HEK293 (cell line): ENCODE measurements around the gene MRO.
A peak's percentile ranks its signal among the peaks of the same experiment; 100 is the strongest.
"Not testable (repeated sequence)": the region's sequence is repeated elsewhere in the genome, so short reads cannot be mapped to it uniquely, and the experiment has no call there.

Experiments
- CTCF ChIA-PET: fragments of 350-600 bp; formaldehyde crosslinking; extraction: SDS; loops from one replicate; lab custom pipeline; 2021; ENCODE audit warnings: antibody characterized with exemption; lab: Yijun Ruan, JAX
- POLR2A ChIA-PET: fragments of 300-600 bp; formaldehyde crosslinking; extraction: SDS; loops from one replicate; lab custom pipeline; 2020; ENCODE audit warnings: antibody characterized with exemption, inconsistent platforms; lab: Yijun Ruan, JAX
- H3K27ac ChIP-seq: fragments of 200-500 bp; sonication (Bioruptor generic); 2 replicates; pipeline ENCODE4 v1.5.1; 2014; ENCODE audit warnings: low read depth, low read length, control low read depth, inconsistent platforms; ENCODE audit errors: extremely low read depth
- H3K36me3 ChIP-seq, 2 experiments: fragments of 200-500 bp in 1 of 2; sonication (Bioruptor generic) in 1 of 2; 1 replicate in 1 of 2; 2 replicates in 1 of 2; pipeline ENCODE4 v1.5.1; 2014 to 2017; ENCODE audit warnings: inconsistent platforms in 2 of 2, low read length in 2 of 2; ENCODE audit not compliant: control insufficient read depth in 2 of 2, insufficient read depth in 1 of 2
- H3K4me1 ChIP-seq: fragments of 200-500 bp; sonication (Bioruptor generic); 2 replicates; pipeline ENCODE4 v1.5.1; 2014; ENCODE audit warnings: mild to moderate bottlenecking, low read length, inconsistent platforms; ENCODE audit not compliant: control insufficient read depth, insufficient read depth
- H3K4me3 ChIP-seq: 2 replicates; pipeline ENCODE4 v1.5.1; 2011; ENCODE audit warnings: low read depth, mild to moderate bottlenecking, control low read depth, low read length, moderate library complexity
- H3K9me3 ChIP-seq: fragments of 200-500 bp; sonication (Bioruptor generic); 2 replicates; pipeline ENCODE4 v1.5.1; 2014; ENCODE audit warnings: low read depth, low read length, inconsistent platforms; ENCODE audit not compliant: control insufficient read depth, insufficient read depth
- KLF8 ChIP-seq: fragments of 450-650 bp; formaldehyde crosslinking; IDR thresholded peaks from 2 replicates; pipeline ENCODE4 v1.5.1; 2016; ENCODE audit warnings: missing biosample characterization, missing genetic modification characterization
- PRDM1 ChIP-seq: fragments of 450-650 bp; formaldehyde crosslinking; IDR thresholded peaks from 2 replicates; pipeline ENCODE4; 2016; ENCODE audit warnings: missing biosample characterization, missing genetic modification characterization
- SP2 ChIP-seq: fragments of 450-650 bp; formaldehyde crosslinking; IDR thresholded peaks from 2 replicates; pipeline ENCODE4 v1.5.1; 2016; ENCODE audit warnings: missing biosample characterization, missing genetic modification characterization
- SP3 ChIP-seq: fragments of 450-650 bp; formaldehyde crosslinking; IDR thresholded peaks from 2 replicates; pipeline ENCODE4 v1.5.1; 2016; ENCODE audit warnings: missing biosample characterization, missing genetic modification characterization
- ZBTB17 ChIP-seq: fragments of 450-650 bp; formaldehyde crosslinking; IDR thresholded peaks from 2 replicates; pipeline ENCODE4 v1.5.1; 2016; ENCODE audit warnings: missing biosample characterization, missing genetic modification characterization
- ZEB2 ChIP-seq: fragments of 450-650 bp; formaldehyde crosslinking; IDR thresholded peaks from 2 replicates; pipeline ENCODE4 v1.5.1; 2016; ENCODE audit warnings: missing biosample characterization, missing genetic modification characterization
- ZNF121 ChIP-seq: fragments of 450-650 bp; formaldehyde crosslinking; IDR thresholded peaks from 2 replicates; pipeline ENCODE4 v1.5.1; 2016; ENCODE audit warnings: missing biosample characterization, missing genetic modification characterization
- ZNF184 ChIP-seq: fragments of 450-650 bp; IDR thresholded peaks from 2 replicates; pipeline ENCODE4 v1.5.1; 2018; ENCODE audit warnings: missing biosample characterization, mild to moderate bottlenecking, missing genetic modification characterization
- ZNF366 ChIP-seq: fragments of 450-650 bp; formaldehyde crosslinking; conservative IDR thresholded peaks from 2 replicates; pipeline ENCODE4 v1.5.1; 2016; ENCODE audit warnings: missing biosample characterization, missing genetic modification characterization
- ZNF391 ChIP-seq: fragments of 450-650 bp; formaldehyde crosslinking; IDR thresholded peaks from 2 replicates; pipeline ENCODE4 v1.5.1; 2016; ENCODE audit warnings: low read depth, missing biosample characterization, missing genetic modification characterization, borderline replicate concordance
- ZNF555 ChIP-seq: fragments of 450-650 bp; formaldehyde crosslinking; conservative IDR thresholded peaks from 2 replicates; pipeline ENCODE4 v1.5.1; 2017; ENCODE audit warnings: missing biosample characterization, mild to moderate bottlenecking, missing genetic modification characterization, inconsistent platforms
- ZNF654 ChIP-seq: fragments of 450-650 bp; formaldehyde crosslinking; IDR thresholded peaks from 2 replicates; pipeline ENCODE4 v1.5.1; 2016; ENCODE audit warnings: low read depth, missing biosample characterization, missing genetic modification characterization
- ZNF658 ChIP-seq: fragments of 450-650 bp; formaldehyde crosslinking; IDR thresholded peaks from 2 replicates; pipeline ENCODE4; 2016; ENCODE audit warnings: missing biosample characterization, missing genetic modification characterization
- ZNF660 ChIP-seq: fragments of 450-650 bp; IDR thresholded peaks from 2 replicates; pipeline ENCODE4 v1.5.1; 2018; ENCODE audit warnings: missing biosample characterization, mild to moderate bottlenecking, missing genetic modification characterization
- ZNF747 ChIP-seq: fragments of 450-650 bp; formaldehyde crosslinking; IDR thresholded peaks from 2 replicates; pipeline ENCODE4 v1.5.1; 2016; ENCODE audit warnings: missing biosample characterization, missing genetic modification characterization
- ZSCAN23 ChIP-seq: fragments of 450-650 bp; formaldehyde crosslinking; IDR thresholded peaks from 2 replicates; pipeline ENCODE4 v1.5.1; 2016; ENCODE audit warnings: missing biosample characterization, missing genetic modification characterization
- TF ChIP-seq, protein P1 (sequence below): fragments of 450-650 bp; formaldehyde crosslinking; IDR thresholded peaks from 2 replicates; pipeline ENCODE4 v1.5.1; 2016; ENCODE audit warnings: missing biosample characterization, missing genetic modification characterization
- TF ChIP-seq, protein P2 (sequence below): fragments of 450-650 bp; formaldehyde crosslinking; IDR thresholded peaks from 2 replicates; pipeline ENCODE4 v1.5.1; 2016; ENCODE audit warnings: missing biosample characterization, missing genetic modification characterization

MRO gene

DNA sequence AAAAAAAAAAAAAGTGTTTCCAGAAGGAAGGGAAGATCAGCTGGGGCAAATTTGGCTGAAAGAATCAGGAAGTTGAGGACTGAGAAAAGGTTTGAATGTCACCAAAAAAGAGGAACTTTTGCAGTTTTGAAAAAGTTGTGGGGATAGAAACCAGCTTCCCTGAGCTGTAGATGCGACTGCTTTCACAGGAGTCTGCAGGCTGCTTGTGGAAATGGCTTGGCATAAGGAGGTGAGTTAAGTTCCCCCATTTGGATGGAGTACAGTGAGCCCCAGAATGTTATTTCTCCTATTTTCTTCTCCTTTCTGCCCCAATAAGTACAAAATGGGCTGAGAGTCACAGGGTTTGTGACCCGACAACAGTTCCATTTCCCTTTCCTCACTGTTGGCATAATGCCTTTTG lies 42.6 kb upstream of the MRO start:
- H3K4me3 ChIP-seq, result no peak overlapping the region
- no peak overlapping the region for H3K27ac ChIP-seq
- H3K9me3 ChIP-seq, result no peaks in the 10 kb centered on the region
- ChIA-PET POLR2A (interaction anchor here (1.0 kb wide), 1 partner anchor 16 kb away, joined by 3 read pairs; the partner anchor contains the start of gene ME2), CTCF (no interaction called here)
- no peaks in the 10 kb centered on the region for H3K36me3 ChIP-seq
- H3K4me1 ChIP-seq, result peaks cover 2% of the 10 kb centered on the region; the same call in 1 of the 2 replicates
- TF ChIP-seq ZNF121 (tag by site-specific recombination) (0 out of 2 replicates have a peak, but pooled peaks have one; percentile 2), ZEB2 (tag by site-specific recombination) (no peak)

DNA sequence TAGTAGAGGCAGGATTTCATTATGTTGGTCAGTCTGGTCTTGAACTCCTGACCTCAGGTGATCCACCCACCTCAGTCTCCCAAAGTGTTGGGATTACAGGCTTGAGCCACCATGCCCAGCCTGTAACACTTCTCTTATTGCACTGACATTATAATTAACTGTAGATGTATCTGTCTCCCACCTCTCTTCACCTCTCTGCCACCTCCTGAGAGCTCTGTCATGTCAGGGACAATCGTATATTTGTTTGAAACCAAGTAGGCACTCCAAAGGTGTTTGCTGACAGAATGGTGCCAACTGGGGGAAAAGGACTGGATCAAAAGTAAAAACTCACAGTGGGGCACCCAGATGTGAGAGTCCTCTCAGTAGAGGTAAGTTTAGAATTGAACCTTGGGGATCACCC lies 41.8 kb upstream of the MRO start:
- Histone ChIP-seq H3K9me3 (no peaks in the 10 kb centered on the region), H3K27ac (no peak overlapping the region), H3K4me1 (peaks cover 2% of the 10 kb centered on the region; the same call in 1 of the 2 replicates), H3K4me3 (no peak overlapping the region), H3K36me3 (no peaks in the 10 kb centered on the region)
- CTCF ChIA-PET, result no interaction called here
- POLR2A ChIA-PET, result interaction anchor here (1.1 kb wide), 1 partner anchor 17 kb away, joined by 3 read pairs; the partner anchor contains the start of gene ME2
- TF ChIP-seq ZNF660 (no peak), SP2 (tag by site-specific recombination) (no peak), ZNF391 (no peak), ZSCAN23 (tag by site-specific recombination) (no peak), ZNF658 (tag by site-specific recombination) (no peak), ZBTB17 (tag by site-specific recombination) (no peak), ZNF184 (tag by site-specific recombination) (no peak), KLF8 (no peak), ZNF555 (tag by site-specific recombination) (no peak)
- TF ChIP-seq, protein P1, sequence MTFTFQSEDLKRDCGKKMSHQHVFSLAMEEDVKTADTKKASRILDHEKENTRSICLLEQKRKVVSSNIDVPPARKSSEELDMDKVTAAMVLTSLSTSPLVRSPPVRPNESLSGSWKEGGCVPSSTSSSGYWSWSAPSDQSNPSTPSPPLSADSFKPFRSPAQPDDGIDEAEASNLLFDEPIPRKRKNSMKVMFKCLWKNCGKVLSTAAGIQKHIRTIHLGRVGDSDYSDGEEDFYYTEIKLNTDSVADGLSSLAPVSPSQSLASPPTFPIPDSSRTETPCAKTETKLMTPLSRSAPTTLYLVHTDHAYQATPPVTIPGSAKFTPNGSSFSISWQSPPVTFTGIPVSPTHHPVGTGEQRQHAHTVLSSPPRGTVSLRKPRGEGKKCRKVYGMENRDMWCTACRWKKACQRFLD (tag by site-specific recombination), result no peak

DNA sequence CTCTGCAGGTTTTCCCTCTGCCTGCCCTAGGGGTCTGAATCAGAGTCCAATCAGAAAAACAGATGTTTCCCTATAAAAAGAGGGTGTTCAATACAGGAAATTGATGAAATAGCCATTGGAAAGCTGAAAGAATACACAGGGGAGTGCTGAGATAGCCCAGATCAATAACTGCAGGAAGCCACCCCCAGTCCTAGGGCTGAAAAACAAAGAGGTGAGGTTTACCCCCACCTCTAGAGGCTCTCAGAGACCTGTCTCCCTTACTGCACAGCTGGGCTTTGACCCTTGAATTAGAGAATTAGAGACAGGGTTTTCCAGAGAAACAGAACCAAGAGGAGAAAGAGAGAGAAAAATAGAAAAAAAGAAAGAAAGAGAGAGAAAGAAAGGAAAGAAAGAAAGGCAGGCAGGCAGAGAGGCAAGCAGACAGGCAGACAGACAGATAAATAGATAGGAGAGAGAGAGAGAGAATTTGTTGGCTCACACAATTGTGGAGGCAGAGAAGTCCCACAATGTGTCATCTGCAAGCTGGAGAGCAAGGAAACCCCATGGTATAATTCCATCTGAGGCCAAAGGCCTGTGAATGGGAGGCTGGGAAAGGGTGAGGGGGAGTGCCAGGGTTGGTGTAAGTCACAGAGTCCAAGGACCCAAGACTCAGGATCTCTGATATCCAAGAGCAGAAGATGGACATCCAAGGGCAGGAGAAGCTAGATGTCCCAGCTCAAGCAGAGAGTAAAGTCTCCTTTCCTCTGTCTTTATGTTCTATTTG lies 40.2 kb upstream of the MRO start:
- no peaks in the 10 kb centered on the region for H3K36me3 ChIP-seq
- TF ChIP-seq ZNF366 (tag by site-specific recombination), result peak; percentile 32; the same call in 1 of the 2 replicates
- no peak for TF ChIP-seq ZNF747 (tag by site-specific recombination)
- H3K27ac ChIP-seq, result no peak overlapping the region
- H3K9me3 ChIP-seq, result no peaks in the 10 kb centered on the region
- H3K4me1 ChIP-seq, result peaks cover 2% of the 10 kb centered on the region; the same call in 1 of the 2 replicates
- CTCF ChIA-PET, result interaction anchor here (0.7 kb wide), 1 partner anchor 41 kb away, joined by 3 read pairs; no protein-coding TSS in a partner anchor
- POLR2A ChIA-PET, result interaction anchor here (0.6 kb wide), 1 partner anchor 9 kb away, joined by 7 read pairs; no protein-coding TSS in a partner anchor
- H3K4me3 ChIP-seq, result no peak overlapping the region

DNA sequence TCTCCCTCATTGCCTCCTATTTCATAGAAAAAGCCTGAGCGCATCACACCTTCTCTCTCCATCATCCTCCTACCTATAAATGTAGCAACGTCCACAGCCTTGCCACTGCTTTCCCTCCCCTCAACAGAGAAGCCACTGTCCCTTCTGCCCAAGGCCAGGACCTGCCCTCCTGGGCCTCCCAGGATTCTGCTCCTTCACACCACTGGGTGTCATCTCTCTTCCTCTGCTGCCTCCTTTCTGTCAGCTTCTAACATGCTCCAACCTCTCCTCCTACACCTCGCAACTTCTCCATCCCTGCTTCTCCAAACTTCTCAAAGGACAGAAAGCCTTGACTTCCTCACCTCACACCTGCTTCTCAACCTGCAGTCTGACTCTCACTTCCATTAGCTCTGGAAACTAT lies 37.9 kb upstream of the MRO start:
- TF ChIP-seq PRDM1 (tag by site-specific recombination), result peak; percentile 4; the same call in 1 of the 2 replicates
- no peak for TF ChIP-seq SP3 (tag by site-specific recombination)
- TF ChIP-seq ZNF654 (tag by site-specific recombination), result 0 out of 2 replicates have a peak, but pooled peaks have one; percentile 9
- TF ChIP-seq, protein P2, sequence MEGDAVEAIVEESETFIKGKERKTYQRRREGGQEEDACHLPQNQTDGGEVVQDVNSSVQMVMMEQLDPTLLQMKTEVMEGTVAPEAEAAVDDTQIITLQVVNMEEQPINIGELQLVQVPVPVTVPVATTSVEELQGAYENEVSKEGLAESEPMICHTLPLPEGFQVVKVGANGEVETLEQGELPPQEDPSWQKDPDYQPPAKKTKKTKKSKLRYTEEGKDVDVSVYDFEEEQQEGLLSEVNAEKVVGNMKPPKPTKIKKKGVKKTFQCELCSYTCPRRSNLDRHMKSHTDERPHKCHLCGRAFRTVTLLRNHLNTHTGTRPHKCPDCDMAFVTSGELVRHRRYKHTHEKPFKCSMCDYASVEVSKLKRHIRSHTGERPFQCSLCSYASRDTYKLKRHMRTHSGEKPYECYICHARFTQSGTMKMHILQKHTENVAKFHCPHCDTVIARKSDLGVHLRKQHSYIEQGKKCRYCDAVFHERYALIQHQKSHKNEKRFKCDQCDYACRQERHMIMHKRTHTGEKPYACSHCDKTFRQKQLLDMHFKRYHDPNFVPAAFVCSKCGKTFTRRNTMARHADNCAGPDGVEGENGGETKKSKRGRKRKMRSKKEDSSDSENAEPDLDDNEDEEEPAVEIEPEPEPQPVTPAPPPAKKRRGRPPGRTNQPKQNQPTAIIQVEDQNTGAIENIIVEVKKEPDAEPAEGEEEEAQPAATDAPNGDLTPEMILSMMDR (tag by site-specific recombination), result peak; percentile 67
- ChIA-PET POLR2A (interaction anchor here (0.7 to 2.3 kb wide), 2 partner anchors 14 to 21 kb away, joined by 4 to 9 read pairs; partner anchors contain the start of gene ME2), CTCF (interaction anchor here (1.0 to 1.1 kb wide), 2 partner anchors 19 to 37 kb away, joined by 3 read pairs; no protein-coding TSS in a partner anchor)
- Histone ChIP-seq H3K9me3 (no peaks in the 10 kb centered on the region), H3K36me3 (no peaks in the 10 kb centered on the region), H3K27ac (no peak overlapping the region), H3K4me3 (no peak overlapping the region), H3K4me1 (no peaks in the 10 kb centered on the region)

DNA sequence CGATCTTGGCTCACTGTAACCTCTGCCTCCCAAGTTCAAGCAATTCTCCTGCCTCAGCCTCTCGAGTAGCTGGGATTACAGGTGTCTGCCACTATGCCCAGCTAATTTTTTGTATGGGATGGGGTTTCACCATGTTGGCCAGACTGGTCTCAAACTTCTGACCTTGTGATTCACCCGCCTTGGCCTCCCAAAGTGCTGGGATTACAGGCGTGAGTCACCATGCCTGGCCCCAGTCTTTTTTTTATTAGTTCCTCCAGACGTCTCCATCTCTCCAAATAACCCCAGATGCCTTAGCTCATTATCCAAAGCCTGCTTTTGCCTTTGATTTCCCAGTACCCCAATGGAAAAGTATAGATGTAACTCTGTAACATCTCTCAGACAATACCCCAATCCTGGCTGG lies 37.4 kb upstream of the MRO start:
- H3K36me3 ChIP-seq, H3K4me1 ChIP-seq, H3K4me3 ChIP-seq, H3K27ac ChIP-seq, H3K9me3 ChIP-seq: not testable (repeated sequence)
- ChIA-PET CTCF (interaction anchor here (0.6 to 1.1 kb wide), 3 partner anchors 19 to 100 kb away, joined by 3 read pairs; no protein-coding TSS in a partner anchor), POLR2A (interaction anchor here (0.7 to 2.3 kb wide), 3 partner anchors 13 to 21 kb away, joined by 3 to 9 read pairs (median 4); partner anchors contain the start of gene ME2)
